Activated CD8-positive, alpha-beta memory T cell treated with anti-CD3 and anti-CD28 coated beads, Interleukin-2, amount 50 U/mL, for 48 hours (primary cell): ENCODE measurements around the gene IQSEC3.

Source experiments
- DNase-seq: peaks from one replicate; pipeline ENCODE4 v3.0.0-alpha.2; 2020

Gene IQSEC3

GRCh38 chr12:143964-144649, 77.5 kb downstream of the IQSEC3 start:
- no peak for DNase-seq

GRCh38 chr12:144650-145284, 78.2 kb downstream of the IQSEC3 start:
- DNase-seq = no peak

DNA sequence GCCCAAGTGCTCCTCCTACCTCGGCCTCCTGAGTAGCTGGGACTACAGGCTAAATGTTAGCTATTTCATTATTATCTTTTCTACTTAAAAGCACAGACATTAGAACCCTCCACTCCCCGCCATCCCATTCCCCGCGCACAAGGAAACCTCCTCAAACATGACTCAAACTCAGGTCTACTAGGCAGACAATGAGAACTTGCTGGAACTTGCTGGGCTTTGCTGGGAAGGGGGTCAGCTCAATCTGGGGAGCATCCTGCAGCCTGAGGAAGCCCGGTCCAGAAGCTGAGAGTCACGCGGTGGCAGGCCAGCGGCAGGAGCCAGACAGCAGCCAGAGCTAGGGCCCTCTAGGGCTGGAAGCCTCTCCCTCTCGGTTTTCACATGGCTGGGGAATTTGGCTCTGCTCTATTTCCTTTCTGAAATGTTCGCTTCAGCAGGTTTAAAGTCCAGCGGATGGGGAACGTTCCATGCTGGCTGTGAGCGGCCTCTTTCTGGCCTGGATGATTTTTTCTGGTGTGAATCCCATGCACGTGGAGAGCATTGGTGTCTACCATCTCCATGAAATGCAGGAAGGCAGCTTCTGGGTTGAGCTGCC, 78.9 kb downstream of the IQSEC3 start:
- DNase-seq = no peak

DNA sequence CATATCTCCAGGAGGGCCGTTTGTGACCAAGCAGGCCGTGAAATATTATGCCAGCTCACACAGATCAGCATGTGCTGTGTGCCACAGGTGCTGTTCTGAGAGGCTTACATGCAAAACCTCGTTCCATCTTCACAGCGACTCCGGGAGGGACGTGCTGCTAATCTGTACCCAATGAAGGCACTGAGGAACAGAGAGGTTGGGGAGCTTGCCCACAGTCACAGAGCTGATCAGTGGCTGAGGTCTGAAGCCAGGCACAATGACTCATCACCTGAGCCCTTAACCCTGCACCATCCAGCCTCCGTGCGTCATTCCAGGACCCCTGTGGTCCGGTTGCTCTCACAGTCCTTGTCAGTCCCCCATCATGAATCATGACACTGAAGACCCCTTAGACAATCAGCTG, 80.7 kb downstream of the IQSEC3 start:
- DNase-seq = no peak

- no peak for DNase-seq
These were observed 82.3 kb downstream of the IQSEC3 start for GRCh38 chr12:148676-149416.

DNA sequence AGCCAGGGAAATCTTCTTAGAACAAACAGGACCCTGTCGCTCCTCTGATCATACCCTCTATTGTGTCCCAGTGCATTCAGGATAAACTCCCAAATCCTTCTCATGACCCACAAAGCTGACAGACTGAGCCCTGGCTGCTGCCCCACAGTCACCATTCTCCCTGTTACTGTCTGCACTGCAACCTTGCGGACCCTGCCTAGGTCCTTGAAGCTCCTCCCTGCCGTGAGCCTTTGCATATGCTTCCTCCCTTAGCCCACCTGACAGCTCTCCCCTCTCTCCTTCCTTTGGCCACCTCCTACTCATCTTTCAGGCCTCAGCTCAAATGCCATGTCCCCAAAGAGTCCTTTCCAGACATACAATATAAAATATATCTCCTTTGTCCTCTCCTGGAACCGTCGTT, 85.0 kb downstream of the IQSEC3 start:
- DNase-seq = no peak

GRCh38 chr12:152440-152839, 85.9 kb downstream of the IQSEC3 start:
- no peak for DNase-seq

DNA sequence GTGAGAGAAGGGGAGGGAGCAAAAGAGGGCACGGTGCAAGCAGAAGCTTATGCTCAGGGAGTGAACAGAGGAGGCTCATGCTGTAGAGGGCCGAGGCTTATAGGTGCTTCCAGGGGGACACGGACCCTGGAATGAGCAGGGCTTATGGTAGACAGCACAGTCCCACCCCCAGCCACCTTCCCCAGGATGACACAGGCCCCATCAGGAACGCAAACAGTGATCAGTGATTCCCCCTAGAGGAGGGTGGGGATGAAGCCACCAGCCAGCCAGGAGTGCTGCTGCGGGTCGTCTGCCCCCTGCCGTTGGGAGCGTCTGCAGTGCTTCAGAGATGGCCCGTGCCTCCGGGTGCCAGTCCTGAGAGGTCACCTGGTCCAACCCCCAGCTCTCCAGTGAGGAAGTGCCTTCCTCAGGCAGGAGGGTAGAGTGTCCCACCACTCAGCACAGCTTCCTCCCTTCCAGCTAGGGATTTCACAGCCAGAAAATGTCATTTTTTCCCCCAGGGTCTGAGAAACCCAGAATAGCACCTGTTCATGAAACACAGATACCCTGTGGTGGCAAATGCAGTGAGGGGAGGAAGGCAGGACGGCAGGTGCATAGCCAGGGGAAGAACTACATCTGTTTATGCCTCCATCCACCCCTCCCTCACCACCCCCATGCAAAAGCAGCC, 86.6 kb downstream of the IQSEC3 start:
- peak; percentile 79 for DNase-seq

DNA sequence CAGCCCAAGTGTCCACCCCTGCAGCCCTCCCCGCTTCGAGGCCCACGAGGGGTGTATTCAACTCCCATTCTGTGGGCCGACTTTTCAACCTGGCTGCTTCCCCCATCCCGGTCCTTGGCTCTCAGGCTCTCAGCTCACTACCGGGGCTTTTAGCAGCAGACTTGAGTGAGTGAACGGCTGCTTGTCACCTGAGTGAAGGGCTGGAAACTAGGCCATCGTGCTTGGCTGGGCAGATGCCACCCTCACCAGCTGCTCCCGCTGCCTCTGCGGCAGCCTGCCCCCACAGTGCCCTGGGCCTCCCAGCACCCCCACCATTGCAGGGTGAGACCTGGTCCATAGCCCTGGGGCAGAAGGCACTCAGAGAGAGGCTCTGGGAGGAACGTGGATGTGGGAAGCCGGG, 87.5 kb downstream of the IQSEC3 start:
- no peak for DNase-seq

- no peak for DNase-seq
These were observed 88.4 kb downstream of the IQSEC3 start for GRCh38 chr12:155006-155405.

DNA sequence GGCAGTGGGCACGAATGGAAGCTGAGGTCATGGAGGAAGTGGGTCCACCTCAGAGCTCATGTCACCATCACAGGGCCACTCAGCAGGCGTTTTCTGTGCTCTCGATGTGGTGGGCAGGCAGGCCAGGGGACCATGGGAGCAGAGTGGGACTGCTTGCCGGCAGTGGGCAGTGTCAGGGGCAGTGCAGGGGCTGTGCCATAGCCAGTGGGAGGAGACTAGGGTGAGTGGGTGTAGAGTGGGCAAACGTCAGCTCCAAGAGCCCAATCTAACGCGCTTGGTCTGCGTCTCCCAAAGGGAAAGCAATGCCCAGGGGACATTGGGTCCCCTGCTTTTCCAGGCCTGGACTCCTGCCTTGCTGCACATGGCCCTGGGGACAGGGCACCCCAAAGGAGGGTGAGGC, 89.1 kb downstream of the IQSEC3 start:
- DNase-seq = no peak

DNA sequence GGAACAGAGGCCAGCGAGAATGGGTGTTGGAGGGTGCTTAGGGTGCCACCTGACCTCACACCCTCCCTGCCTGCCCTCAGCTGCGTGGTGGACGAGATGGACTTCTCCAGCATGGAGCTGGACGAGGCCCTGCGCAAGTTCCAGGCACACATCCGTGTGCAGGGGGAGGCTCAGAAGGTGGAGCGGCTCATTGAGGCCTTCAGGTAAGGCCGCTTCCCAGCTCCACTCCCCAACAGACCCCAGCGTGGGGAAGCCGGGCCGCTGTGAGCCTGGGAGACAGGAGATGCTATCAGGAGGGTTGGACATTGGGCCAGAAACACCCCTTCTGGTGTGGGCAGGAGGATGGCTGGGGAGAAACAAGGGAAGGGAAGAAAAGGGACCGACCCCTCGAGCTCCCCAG, 90.4 kb downstream of the IQSEC3 start:
- no peak for DNase-seq

DNA sequence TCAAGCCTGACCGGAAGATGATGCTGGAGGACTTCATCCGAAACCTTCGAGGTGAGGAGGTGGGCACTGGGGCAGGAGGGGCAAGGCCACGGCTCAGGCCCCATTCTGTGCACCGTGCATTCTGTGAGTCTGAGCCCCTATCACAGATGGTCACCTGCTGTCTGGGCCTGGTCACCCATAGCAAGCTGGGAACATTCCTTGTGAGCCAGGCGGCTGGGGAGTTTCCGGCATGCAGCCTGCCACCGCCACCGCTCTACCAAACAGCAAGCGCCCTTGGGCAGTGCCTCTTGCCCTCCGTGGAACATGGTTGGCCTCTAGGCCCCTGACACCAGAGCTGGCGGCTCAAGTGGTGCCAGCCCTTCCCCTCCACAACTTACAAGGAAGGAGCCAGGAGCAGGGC, 91.1 kb downstream of the IQSEC3 start:
- DNase-seq = no peak

GRCh38 chr12:159156-159782, 92.7 kb downstream of the IQSEC3 start:
- DNase-seq = no peak

DNA sequence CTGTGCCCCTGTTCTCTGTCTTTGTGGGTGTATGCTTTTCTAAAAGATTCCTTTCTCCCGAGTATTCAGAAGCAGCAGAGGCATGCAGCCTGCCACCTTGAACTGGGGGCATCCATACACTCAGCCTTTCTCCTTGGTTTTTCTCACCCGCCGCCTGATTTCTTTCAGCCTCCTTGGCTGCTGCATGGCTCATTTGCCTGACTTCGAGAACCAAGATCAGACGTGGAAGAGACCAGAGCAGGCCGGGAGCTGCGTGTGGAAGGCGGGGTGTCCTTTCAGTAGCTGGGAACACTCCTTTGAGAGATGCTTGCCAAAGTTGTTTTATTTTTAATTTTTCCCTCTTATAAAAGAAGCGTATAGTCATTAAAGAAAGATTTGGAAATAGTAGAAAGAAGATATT, 94.3 kb downstream of the IQSEC3 start:
- no peak for DNase-seq

DNA sequence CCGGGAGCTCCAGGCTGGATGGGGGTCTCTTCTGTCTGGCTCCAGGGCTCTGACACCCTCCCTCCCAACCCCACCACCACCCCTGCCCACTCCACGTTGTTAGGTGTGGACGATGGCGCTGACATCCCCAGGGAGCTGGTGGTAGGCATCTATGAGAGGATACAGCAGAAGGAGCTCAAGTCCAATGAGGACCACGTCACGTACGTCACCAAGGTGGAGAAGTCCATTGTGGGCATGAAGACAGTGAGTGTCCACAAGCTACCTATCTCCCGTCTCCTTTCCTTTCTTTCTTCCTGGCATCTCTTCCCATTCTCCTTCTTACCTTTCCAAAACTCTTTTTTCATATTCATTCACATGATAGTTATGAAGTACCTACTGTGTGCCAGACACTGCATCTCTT, 95.3 kb downstream of the IQSEC3 start:
- DNase-seq = no peak

DNA sequence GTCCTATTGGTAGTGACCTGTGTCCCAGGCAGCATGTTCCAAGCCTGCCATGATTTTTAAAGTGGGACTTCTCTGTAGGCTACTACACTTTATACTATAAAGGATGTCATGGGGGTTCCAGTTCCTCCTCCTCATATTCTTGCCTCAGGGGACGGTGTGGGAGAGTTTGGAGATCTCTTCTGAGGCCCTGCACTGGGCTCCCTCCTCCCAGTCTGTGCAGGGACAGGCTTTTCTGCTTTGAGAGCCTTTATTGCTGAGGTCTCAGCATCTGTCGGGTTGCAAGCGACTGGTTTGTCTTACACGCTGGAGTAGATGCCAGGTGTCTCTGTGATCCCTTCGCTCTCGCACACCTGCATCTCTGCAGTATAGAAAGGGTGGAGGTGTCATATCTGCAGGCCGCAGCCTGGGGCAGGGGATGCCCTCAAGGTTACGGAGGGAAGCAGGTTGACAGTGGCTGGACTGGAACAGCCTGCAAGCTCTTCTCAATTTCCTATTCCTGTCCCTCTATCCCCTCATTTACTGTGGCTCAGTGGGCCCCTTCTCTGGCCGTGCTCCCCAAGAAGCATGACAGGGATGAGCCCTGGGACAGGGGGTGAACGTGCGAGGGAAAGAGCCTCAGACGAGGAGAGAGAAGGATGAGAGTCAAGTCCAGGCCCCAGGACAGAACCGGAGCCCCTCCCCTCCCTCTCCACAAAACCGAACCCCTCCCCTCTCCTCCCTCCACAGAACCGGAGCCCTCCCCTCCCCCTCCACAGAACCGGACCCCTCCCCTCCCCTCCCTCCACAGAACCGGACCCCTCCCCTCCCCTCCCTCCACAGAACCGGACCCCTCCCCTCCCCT, 96.1 kb downstream of the IQSEC3 start:
- DNase-seq = no peak

- DNase-seq = no peak
These were observed 96.9 kb downstream of the IQSEC3 start for GRCh38 chr12:163406-163986.

DNA sequence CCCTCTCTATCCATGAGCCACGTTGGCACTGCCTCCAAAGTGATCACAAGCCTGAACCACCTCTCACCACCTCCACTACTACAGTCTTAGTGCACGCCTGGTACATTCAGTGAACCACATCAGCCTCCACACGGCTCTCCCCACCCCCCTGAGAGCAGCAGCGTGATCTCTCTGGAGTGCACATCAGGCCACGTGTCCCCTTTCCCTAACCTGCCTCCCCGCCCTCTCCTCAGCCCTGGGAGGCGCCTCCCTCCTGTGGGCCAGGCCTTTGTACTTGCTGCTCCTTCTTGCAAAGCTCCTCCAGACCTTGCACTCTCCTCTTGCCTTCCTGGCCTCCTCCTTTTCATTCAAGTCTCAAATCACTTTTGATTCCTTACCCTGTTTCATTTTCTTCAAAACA, 97.6 kb downstream of the IQSEC3 start:
- no peak for DNase-seq

- no peak for DNase-seq
These were observed 99.3 kb downstream of the IQSEC3 start for GRCh38 chr12:165862-166368.

GRCh38 chr12:166425-167075, 100.0 kb downstream of the IQSEC3 start:
- DNase-seq = no peak
